ENCODE data around the gene WRAP73.
A peak's percentile ranks its signal among the peaks of the same experiment; 100 is the strongest.

WRAP73 gene

DNA sequence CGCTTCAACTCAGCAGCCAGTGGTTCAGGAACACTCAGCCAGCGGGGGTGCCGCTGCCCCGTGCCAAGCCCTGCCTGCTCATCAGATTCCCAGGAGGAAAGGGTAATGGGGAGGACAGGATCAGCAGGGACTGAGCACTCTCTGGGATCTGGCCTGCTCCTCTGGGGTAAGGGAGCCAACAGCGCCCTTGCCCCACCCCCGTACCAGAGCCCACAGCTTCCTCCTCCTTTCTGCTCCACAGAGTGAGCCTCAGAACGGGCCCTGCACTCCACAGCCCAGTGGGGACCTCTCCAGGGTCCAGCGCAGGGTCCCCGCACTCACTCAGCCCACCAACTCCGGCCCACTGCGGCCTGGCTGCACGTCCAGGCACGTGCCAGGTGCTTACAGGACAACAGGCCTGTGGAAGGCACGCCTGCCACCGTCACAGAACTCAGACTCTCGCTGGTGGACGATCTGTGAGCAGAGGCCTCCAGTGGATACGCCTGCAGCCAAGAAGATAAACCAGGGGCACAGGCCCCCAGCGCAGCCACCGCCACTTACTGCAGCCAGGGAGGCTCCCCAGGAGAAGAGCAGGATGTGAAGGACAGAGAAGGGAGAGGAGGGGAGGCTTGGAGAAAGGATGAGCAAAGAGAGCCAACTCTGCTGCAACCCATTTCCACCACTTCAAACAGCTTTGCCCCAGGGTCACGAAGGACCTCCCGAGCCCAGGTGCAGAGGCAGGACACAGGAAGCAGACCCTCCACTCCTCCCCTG is 40.7 kb downstream of the WRAP73 start:
- no peak for DNase-seq

DNA sequence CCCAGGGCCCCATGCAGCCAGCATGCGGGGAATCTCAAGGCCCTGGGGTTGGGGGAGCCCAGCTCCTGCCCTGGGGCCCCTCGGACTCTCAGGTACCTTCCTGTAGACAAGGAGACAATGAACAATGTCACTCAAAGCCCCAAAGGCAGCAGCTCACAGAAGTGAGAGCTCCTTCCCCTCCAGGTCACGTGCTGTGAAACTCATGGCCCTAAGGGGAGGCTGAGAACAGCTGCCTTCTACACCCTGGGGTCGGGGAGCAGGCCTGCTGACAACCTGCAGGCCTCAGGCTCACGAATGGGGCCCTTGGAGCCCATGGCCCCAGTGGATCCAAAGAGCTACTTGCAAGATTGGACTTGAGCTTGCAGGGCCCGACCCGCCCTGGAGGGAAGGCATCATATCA is 41.7 kb downstream of the WRAP73 start:
- no peak for DNase-seq

DNA sequence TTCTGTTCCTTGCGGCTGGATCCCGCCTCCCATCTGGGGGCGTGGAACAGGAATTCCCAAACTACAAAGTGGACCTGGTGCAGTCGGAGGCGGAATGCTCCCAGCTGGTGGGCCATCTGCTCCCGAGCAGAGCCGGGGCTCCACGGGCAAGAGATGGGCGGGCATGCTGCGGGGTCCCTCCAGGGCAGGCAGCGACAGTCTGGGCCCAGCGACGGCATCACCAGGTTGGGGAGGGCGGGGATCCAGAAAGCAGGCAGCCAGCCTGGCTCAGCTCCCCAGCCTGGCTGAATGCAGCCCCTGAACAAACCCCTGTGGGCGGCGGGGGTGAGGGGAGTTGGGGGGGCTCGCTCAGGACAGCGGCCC is 42.2 kb downstream of the WRAP73 start:
- DNase-seq, result no peak

DNA sequence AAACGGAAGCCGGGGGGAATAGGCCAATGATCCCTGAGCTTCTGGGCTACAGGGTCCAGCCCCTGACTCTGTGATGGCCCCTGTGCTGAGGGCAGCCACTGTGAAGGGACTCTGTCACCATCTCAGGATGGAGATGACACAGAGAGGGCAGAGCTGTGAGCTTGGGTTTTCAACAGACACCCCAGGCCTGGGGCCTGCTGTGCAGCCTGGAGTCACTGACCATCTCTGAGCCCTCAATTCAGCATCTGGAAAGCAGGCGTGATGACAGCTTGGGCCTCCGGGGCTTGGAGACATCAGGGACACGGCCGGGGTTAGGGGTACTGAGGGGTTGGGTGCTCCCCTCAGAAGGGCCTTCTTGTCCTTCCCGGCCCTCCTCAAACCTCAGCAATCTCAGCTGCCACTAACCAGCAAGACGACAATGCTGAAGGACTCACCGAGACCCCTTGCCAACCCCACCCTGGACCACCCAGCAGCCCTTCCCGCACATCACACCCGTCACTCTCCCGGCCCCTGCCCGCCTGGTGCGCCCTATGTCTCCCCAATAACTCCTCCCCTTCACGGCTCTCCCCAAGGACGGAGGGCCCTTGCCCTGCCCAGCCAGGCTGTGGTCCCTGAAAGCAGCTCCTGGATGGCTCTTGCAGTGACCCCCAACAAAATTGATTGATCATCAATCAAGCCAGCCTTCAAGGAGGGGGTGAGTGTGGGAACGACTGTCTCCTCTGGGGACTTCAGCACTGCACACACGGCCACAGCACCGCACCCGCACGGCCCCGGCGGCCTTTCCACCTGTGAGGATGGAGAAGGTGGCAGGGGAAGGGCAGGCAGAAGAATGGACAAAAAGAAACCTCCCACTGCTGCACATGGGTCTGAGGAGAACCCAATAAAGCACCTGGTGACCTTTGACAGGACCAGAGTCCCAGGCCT is 42.9 kb downstream of the WRAP73 start:
- DNase-seq, result no peak

- no peak for DNase-seq
Observed at GRCh38 chr1:3604997-3605823, 44.7 kb downstream of the WRAP73 start.

GRCh38 chr1:3604468-3604974 is 45.4 kb downstream of the WRAP73 start:
- no peak for DNase-seq

GRCh38 chr1:3603571-3604467 is 46.1 kb downstream of the WRAP73 start:
- DNase-seq, result no peak

DNA sequence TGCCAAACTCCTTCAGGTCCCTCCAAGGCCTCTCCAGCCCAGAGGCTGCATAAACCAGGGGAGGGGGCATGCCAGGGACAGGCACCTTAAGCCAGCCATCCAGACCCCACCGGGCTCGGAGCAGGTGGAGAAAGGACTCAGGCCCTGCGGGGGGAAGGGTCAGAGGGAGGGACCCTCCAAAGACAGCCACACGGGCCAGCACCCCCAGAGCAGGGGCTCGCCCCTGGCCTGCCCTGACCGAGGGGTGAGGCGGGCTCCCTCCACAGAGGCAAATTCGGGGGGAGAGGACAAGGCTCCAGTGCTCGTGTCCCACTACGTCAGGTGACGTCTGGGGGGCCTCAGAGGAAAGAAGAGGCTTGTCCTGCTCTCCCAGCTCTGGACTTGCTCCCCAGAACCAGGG is 46.7 kb downstream of the WRAP73 start:
- DNase-seq, result no peak

GRCh38 chr1:3602375-3602774 is 47.5 kb downstream of the WRAP73 start:
- no peak for DNase-seq

DNA sequence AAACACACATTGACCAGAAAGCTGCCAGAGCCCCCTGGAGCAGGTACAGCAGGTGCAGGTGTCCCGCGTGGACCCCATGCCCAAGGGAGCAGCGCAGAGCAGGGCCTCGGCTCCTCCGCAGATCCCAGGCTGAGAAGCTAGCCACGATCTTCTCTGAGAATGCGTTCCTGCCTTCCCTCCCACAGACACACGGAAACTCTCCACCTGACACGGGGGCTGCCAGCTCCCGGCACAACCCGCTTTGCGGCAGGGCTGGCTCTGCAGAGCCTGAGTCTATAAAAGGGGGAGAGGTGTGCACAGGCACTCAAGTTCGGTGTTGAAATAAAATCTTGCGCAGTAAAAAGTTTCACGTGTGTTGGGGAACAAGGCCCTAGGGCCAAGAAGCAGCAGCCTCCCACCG is 48.2 kb downstream of the WRAP73 start:
- no peak for DNase-seq

DNA sequence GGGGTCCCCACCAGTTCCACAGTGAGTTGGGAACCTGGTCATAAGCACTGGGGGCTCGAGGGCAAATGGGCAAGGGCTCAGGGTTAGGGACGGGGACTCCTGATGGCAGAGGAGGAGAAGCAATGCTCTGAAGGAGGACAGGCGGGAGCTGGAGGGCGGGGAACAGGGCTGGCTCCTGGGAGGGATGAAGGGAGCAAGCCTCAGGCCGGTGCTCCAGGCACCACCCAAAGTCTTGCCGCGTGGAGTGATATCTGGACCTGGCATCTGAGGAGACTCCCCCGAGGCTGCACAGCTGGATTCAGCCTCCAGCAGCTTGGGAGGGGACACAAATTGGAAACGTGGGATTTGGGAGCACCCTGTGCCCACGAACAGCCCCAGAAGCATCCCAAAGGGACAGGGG is 49.5 kb downstream of the WRAP73 start:
- DNase-seq, result no peak

- DNase-seq, result no peak
Observed at GRCh38 chr1:3599816-3600215, 50.1 kb downstream of the WRAP73 start.

DNA sequence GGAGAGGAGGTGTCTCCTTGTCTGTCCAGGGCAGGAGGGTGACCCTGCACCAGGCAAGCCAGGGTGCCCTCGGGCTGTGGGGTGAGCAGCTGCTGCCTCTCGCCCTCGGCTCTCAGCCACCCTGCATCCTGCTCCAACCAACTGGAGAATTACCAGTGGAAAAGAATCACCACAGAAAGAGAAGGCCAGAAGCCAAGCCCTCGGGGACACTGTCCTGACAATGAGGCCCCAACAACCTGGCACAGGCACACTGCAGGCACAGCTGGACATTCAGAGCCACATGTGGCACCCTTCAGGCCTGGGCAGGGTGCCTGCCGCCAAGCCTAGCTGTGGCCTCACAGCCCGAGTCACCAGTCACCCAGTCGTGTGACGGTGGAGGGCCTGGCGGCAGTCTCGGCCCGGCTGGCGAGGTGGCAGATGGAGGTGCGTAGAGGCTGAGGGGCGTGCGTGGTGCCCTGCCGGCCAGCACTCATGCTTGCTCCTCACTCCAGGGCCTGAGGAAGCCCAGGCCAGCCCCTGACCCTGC is 50.6 kb downstream of the WRAP73 start:
- no peak for DNase-seq

- DNase-seq, result no peak
Observed at GRCh38 chr1:3598522-3599285, 51.2 kb downstream of the WRAP73 start.

GRCh38 chr1:3598051-3598491 is 51.8 kb downstream of the WRAP73 start:
- no peak for DNase-seq

- peak; percentile 33 for DNase-seq
Observed at GRCh38 chr1:3597599-3597964, 52.3 kb downstream of the WRAP73 start.

GRCh38 chr1:3596663-3597598 is 53.0 kb downstream of the WRAP73 start:
- DNase-seq, result no peak

GRCh38 chr1:3595949-3596348 is 54.0 kb downstream of the WRAP73 start:
- no peak for DNase-seq

DNA sequence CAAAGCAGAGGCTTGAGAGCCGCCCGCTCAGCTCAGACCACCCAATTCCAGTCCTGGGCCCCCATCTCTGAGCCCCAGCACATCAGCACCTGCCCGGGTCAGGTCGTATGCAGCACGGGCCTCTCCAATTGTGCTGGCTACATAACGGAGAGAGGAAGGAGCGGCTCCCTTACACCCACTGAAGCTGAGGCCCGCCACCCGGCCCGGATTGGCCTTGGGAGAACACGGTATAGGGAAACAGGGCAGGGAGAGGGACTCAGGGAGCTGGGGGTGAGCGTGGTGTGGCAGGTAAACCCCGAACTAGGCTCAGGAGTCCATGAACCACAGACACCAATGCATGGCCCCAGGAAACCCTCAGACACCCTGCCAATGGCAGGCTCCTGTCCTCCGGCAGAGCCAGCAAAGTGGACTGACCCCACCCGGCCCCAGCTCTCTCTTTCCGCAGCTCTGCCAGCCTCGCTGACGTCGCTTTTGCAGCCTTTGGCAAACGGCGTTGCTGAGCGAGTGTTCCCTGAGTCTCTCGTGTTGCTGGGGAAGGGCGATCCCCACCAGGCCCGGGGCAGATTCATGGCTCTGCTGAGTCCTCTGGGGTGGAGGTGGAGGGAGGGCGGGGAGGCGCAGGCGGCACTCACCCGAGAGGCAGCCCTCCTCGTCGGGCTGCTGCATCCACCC is 55.1 kb downstream of the WRAP73 start:
- DNase-seq, result no peak

Data from stimulated activated CD8-positive, alpha-beta memory T cell treated with anti-CD3 and anti-CD28 coated beads, Interleukin-4, amount 100 ng/mL, for 48 hours (primary cell).